Stimulated activated CD8-positive, alpha-beta memory T cell treated with anti-CD3 and anti-CD28 coated beads, Interleukin-7, amount 100 ng/mL, for 48 hours (primary cell): ENCODE results near the gene ING2.
A peak's percentile ranks its signal among the peaks of the same experiment; 100 is the strongest.

Experiments used
- DNase-seq, 2 donors: peaks; one replicate each; pipeline ENCODE4 v3.0.0-alpha.2; 2020; ENCODE audit warnings: low read depth in 1 of 2; ENCODE audit errors: extremely low read depth in 1 of 2

ING2 gene

DNA sequence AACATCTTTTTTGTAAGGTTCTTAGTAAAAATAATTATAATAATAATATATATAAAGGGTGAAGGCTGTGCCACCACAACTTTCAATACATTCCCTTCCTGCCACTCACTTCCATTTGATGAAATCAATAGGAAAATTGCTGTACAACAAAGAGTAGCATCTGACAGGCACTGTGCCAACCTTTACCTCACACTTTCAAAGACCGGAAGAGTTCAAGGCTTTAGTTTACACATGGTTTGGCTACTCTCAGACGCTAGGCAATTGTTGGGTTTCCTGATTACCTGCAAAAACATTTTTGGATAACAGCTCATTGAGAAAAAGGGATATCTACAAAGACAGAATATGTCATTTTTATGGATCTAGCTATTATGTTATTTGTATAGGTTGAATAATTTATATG is 5.5 kb upstream of the ING2 start:
- DNase-seq, result no peak

DNA sequence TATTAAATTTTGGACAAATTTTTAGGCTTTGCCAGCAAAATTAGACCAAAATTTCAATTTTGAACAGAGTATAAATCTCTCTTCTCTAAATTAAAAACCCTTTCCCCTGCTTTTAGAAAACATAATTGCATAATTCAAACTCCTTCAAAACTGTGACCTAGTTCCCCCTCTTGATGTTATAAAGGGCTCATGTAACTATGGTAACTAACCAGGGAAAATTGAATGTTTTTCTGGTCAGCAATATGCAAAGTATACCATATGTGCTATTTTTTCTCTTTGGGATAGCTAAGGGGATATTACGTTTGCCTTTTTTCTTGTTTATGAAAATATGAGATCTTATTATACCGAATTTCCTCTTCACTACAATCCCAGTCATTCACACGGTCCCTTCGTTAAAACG is 5.1 kb upstream of the ING2 start:
- no peak for DNase-seq

DNA sequence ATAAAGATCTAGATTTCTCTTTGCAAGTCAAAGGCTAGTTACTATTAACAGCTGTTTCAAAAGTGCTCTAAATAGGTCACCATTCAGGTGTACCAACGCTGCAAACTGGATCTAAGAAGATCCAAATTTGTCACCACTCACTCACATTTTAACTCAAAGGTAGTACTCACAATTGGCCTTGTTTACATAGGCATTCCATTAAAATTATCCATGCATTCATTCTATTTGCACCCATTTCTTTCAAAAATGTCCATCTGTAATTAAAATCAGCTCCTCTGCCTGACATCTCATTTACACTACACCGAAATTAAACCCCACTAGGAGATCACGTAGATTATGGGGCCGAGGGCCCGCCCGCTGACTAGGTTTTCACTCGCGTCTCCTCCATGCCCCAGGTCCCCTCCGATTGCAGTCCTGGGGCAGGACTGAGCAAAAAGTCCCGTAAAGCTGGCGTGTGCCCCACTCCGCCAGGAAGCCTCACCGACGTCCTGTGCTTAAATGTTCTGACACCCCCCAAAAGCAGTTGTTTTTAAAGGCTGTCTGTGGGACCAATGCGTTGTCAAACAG is 1.3 kb upstream of the ING2 start:
- peak in 1 of 2 donors; percentile 35 for DNase-seq

DNA sequence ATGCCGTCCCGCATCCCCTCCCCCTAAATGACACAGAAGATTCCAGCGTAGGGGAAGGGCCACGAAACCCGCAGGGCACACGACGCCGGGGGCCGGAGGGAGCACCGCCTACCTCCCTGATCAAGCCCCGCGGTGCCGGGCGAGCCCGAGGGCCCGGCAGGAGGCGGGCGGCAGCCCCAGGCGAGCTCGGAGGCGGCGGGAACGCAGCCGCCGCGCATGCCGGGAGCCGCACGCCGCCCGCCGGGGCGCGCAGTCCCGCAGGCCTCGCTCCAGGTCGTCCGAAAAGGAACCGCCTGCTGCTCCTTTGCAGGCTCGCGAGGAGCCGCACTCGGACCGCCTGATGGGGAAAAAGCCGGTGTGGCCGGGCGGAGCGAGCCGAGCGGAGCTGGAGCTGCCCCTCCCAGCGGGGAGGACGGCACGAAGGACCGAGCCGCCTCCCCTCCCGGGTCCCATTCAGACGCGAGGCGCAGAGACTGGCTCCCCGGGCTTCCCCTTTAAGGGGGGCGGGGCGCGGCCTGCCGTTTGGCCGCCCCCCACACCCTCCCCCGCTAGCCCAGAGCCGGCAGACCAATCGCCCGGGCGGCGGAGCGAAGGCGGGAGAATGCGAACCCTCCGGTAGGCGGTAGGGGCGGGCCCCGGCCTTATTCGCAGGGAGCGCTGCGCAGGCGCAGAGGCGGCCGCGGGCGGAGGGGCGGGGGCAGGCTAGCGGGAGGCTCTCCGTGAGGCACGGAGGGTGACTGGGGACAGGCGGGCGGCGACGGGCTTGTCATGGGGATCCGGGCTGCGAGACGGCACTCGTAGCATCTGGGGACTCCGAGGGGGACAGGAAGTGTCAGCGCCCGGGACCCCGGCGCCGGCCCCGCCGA is 561 bp upstream of the ING2 start:
- DNase-seq, result peak; percentile 98 to 100

DNA sequence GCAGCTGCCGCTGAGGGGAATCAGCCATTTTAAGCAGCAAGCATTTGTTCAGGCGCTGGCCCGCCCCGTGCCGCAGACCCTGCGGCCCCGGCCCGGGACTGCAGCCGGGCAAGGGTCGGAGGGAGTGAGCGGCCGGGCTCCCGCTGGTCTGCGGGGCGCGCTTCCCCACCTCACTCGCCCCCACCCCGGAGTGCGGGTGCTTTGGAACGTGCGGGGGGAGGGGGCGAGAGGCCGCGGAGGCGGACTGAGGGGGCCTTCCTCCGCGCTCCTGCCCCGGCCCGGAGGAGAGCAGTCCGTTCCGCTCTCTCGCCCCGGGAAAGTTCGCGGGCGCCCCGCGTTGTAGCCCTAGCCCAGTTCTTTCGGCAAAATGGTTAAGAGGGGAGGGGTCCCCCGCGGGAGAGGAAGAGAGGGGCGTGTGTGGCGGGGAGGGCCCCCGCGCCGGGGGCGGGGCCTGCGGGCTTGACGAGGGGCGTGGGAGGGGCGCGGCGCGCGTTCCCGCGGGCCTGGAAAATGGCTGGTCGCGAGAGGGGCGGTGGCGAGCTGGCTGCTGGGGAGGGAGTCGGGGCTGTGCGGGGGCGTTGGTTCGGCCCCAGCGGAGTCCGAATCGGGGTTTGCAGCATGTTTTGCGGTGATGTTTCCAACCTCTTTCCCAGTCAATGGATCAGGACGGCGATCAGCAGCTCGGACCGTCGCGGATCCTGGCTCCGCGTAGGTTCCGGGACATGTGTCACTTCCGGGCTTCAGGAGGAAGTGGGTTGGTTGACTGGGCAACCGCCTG is 942 bp downstream of the ING2 start:
- DNase-seq, result peak; percentile 69 to 80

DNA sequence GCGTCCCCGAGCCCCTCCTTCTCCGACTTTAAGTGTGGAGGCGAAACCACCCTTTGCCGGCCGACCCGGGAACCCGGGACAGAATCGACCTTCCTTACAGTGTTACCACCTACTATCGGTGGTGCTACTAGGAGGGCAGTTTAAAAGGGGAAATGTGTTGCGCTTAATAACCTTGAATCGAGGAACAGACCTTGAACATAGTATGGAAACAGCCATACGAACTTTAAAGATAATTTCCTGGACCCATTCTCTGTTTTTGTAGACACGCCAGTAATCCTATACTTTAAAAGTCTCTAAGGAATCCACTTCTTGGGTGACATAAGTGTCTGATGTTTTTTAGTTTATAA is 1.5 kb downstream of the ING2 start:
- no peak for DNase-seq

DNA sequence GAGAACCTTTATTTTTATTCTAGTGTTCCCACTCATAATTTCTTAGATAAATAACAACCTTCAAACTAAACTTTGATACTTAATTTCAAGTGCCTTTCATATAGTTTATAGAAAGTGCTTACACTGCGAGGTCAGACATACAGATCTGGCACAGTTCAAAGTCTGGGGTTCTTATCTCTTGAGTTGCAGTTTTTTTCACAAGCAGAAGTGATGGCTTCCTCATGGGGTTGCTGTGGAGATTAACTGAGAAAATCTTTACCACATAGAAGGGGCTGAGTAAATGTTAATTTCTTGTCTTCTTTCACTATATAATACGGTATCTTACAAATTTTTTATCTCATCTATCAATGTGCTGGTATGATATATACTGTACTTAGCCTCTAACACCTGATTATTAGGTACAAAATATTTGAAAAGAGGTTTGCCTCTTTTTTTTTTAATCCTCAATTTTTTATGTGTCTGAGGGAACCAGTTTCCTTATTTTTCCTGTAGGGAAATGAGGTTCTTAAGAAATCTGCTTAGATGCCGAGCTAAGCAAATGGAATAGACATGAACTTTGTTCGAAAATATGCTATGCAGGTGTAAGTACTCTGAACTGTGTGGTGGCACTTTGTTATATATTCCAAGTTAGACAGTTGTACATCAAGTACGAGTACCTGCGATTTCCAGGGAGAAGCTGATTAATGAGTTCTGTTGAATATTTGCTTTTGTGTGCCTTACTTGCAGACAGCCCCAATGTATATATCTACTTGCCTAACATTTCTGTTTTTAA is 3.3 kb downstream of the ING2 start:
- DNase-seq, result no peak

DNA sequence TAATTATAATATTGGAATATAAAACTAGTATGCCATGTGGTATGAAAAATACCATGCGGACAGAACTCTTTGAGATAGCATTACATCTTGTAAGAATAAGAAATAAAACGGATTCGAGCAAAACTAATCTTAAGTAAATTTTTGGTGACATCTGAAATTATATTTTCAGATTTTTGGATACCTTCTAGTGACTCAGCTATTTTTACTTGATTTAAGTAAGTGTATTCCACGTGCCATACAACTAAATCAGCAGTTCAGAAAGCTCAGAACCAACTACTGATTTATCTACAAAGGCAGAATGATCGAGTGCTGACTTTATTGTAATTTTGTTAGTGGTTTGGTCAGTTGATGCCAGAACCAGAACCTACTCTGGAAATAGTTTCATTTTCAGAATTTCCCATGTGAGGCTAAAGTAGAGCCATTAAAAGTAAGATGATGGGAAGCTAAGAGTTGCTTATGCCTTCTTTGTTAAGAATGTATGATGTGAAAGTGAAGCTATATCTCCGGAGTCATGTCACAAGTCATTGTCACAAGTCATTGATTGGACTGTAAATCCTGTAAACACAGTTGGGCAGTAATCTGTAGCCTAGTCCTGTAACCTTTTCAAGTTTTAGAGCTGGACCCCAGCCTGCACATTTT is 4.0 kb downstream of the ING2 start:
- DNase-seq, result no peak

DNA sequence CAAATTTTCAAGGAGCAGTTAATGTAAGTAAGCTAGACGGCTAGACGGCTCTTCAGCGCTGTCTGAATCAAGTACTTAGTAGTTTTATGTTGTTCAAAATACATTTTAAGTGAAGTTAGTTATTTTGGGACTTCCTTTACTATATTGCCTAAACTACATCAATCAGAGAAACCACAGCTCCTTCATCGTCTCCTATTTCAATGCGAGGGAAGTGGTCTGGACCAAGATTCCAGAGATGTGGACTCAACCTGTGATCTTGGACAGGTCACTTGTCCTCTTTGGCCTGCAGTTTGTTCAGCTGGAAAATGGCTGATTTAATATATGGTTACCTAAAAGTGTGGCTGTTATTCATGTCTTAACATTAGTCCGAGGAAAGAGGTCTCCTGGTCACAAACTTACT is 10.6 kb downstream of the ING2 start:
- no peak for DNase-seq

DNA sequence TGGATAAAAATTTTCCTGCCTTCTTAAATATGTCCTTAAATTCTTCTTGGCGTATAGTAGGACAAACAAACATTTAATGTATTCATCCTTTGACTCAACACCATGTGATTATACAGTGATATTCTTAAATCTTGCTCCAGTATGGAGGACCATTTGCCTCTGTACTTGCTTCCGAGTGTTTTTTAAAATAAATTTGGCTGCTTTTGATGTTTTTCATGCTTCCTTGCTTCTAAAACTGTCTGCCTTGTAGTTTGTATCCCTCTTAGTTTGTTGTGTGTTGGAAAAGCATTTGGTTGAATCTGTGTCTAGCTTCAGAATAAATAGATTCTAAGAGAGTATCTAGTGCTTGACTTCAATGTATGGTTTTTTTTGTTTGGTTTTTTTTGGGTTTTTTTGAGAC is 12.3 kb downstream of the ING2 start:
- DNase-seq, result no peak

DNA sequence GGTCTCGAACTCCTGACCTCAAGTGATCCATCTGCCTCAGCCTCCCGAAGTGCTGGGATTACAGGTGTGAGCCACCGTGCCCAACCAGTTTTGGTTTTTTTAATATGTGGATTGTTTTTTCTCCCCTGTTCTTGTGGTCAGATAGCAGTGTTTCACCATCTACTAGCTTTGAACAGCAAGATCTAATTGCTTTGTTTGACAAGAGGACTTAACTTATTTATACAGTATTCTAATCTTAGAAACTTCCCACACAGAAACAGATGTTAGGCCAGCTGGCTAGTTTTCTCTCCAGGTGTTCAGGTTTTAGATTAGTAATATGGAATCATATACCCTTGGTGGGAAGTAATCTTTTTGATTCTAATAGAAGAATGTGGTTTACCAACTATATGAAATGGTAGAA is 12.9 kb downstream of the ING2 start:
- DNase-seq, result no peak

DNA sequence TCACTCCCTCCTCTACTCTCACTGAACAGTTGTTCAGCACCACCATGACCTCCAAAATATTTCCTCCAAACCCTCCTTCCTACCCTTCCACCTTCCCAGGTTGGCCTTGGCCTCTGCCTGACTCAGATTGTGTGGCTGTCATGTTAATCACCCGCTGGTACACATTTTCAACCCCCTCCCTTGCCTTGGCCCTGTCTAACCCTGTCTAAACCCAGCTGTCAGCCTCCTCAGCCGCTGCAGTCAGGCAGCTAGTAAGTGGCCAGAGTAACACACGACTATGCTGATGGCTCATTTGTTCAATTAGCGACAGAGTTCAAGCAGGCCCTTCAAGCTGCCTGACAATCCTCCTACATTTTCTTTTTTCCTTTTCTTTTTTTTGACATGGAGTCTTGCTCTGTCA is 18.0 kb downstream of the ING2 start:
- no peak for DNase-seq

DNA sequence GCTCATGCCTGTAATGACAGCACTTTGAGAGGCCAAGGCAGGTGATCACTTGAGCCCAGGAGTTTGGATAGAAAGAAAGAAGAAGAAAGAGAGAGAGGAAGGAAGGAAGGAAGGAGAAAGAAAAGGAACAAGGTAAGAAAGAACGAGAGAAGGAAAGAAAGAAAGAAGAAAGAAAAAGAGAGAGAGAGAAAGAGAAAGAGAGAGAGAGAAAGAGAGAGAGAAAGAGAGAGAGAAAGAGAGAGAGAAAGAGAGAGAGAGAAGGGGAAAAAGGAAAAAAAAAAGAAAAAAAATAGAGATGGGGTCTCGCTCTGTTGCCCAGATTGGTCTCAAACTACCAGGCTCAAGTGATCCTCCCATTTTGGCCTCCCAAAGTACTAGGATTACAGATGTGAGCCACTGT is 22.5 kb downstream of the ING2 start:
- no peak for DNase-seq

DNA sequence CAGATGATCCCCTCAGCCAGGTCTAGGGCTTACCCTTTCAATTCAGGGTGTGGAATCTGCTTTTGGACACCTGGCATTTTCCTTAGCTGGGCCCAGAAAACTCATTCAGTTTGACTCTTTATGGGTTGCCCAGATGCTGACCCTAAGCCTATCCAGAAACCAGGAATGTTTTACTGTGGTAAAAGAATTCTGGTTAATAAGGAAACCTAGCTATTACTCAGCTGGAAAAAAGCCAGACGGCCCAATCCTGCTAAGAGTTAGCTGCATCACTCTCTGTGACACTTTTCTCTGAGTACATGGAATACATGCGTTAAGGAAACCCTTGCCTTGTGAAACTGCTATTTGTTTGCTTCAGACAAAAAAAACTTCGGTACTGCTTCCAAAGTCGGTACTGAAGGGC is 28.0 kb downstream of the ING2 start:
- no peak for DNase-seq

DNA sequence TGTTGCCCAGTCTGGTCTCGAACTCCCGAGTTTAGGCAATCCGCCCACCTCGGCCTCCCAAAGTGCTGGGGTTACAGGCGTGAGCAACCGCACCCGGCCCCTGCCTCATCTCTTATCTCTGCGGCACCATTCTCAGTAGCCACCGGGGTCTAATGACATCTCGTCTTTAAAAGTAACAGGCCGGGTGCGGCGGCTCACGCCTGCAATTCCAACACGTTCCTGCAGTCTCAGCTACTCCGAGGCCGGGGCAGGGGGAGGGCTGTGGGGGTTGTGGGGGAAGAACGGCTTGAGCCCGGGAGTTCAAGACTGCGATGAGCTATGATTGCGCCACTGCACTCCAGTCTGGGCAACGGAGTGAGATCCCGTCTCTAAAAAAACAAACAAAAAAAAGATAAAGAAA is 28.8 kb downstream of the ING2 start:
- no peak for DNase-seq

DNA sequence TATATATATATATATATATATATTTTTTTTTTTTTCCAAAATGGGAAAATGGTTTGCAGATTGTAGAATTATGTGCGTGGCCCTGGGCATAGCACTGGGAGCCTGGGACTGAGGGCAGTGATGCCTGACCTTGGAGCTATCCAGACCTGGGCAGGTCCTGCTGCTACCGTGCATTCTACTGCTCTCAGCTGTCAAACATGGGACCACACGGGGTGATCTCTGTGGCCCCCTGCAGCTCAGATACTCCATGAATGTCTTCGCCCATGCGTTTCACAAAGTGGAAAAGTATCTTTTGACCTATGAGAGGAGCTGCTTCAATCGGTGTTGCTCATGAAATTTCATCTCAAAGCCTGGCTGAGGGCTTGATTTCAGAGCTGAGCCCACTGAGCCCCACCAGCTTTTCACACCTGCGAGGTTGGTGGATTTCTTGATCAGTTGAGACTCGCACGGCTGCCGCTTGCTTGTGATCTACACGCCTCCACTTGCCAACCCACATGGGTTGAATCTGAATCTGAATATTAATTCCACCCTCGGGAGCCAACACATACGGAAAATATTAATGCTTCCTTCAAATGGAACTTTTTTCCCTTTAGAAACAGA is 35.7 kb downstream of the ING2 start:
- no peak for DNase-seq

DNA sequence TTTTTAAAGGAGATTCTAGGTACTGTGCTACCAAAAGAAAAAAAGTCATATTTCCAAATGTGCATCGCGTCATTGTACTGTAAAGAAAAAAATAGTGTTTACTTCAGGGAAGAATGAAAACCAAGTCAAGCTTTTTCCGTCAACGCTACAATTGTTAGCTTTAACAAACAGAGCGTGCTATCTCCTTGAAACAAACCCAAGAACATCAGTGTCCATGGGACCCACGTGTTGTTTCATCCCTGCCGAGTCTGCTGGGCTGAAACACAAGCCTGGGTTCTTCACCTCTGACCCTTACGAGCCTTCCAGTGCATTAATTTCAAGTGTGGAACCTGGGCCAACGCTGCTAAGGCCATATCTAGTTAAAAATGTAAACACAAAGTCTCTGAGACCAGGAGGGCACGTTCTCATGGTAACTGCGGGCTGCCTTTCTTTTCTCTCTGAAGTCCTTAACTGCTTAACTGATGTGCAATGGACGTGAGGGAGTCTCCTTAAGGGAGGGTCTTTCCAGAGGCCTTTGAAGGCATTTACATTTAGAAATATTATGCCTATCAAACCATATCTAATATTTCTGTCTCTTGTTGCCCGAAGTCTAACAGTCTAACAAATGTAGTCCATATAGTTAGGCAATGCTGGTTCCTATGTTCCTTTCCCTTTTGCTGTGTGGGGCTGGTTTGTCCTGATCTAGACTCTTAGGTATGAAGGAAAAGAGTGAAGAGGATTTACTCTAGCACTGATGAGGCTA is 36.3 kb downstream of the ING2 start:
- DNase-seq, result no peak

DNA sequence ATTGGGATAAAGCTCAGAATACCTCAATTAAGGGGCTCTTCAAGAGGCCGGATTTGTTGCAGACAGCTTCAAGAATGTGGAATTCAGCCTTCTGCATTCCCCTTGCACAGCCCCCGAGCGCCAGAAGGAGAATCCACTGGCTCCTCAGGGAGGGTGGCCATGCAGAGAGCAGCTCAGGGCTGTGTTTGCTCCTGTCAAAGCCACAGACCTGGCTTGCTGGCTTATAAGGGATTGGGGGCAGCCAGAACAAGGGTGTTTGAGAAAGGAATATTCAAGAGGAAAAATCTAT is 36.8 kb downstream of the ING2 start:
- DNase-seq, result no peak

DNA sequence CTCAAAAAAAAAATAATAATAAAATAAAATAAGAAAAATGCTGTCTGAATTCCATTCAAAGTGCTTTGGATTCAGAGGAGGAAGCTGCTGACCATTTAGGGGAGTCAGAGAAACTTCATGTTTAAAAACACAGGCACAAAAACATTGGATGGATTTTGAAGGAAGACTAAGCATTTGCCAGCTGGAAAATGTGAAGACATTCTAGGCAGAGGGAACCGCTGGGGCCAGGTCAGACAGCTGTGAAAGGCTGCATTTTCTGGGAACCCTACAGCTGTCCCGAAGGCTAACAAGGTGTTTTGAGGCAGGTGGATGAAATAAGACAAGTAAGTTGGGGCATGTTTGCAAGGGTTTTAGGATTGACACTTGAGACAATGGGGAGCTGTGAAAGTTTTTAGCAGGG is 38.6 kb downstream of the ING2 start:
- DNase-seq, result no peak

DNA sequence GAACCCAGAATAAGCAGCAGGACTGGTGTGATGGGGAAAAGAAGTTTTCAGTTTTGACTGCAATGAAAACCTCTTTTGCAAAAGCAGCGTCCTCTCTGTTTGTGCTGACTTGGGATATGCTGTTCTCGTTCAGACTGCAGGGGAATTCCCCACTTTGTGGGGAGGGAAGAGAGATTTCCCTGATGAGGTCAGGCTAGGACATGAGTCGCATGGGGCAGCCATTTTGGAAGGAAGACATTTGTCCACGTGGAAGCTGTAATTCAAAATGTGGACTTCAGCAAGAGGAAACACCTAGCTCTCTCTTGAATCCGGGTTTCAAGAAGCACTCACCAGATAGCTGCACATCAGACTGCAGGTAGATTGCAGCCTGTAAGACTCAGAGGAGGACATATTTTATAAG is 39.3 kb downstream of the ING2 start:
- DNase-seq, result no peak
